ENCODE measurements around the gene KRTAP10-3. TPM values are rescaled to one million over a fixed set of nuclear protein-coding genes. Genes with fewer than 3 reads are reported as not detected.

Gene KRTAP10-3
- total and polyA plus RNA-seq, 9 of the 15 experiments (the other 6 are each of a cell fraction or from before 2014, with no cell fraction given), result not detected

DNA sequence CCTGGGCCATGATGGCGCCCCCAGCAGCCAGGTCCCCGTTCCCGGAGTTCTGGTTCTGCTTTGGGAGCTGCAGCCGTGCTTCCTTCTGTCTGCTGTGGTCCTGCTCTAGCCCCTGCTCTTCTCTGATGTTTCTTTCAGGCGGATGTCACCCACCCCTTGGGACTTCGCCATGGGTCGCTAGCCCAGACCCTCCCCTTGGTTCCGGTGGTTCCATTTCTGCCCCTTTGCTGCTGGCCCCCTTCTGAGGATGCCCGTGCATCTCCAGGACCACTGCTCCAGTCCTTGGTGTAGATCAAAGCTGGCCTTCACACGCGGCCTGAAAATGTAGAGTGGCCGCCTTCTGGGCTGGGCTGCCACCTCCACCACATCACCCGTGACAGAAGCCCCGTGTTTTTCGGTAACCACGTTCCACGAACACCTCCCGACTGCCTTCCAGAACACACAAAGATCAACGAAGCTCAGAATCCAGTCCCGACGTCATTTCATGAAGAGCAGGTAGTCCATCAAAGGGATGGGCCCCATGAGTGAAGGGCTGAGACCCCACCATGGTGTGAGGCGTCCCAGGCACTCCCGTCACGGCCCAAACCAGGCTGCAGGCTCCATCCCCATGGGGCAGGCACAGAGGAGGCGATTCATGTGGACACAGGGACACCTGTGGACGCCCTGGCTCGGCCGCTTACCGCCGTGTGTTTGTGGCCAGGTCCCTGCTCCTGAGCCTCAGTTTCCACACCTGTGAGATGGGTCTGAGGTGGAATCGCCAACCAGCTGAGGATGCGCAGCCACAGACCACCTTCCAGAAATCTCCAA, 43.0 kb downstream of the KRTAP10-3 start:
- ChIA-PET CTCF (ENCODE audit: low intra/inter-chr PET ratio) (no interaction called here), POLR2A (interaction anchor here (0.5 to 1.4 kb wide), 7 partner anchors 10 to 429 kb away, joined by 3 to 4 read pairs (median 3); no protein-coding TSS in a partner anchor)
- H3K9me1 ChIP-seq (ENCODE audit: control insufficient read depth, insufficient read depth, low read length), result no peaks in the 10 kb centered on the region
- H3K9me3 ChIP-seq (replicated peaks; ENCODE audit: control insufficient read depth, insufficient read depth, low read depth, low read length), result no peaks in the 10 kb centered on the region
- no peak overlapping the region for H2AFZ ChIP-seq (ENCODE audit: low read depth, low read length)
- no peaks in the 10 kb centered on the region for H3K79me2 ChIP-seq (ENCODE audit: control insufficient read depth, insufficient read depth, low read length)
- FAIRE-seq, result no peak
- H3K4me2 ChIP-seq (ENCODE audit: insufficient read depth, low read length), result no peak overlapping the region
- no peak overlapping the region for H3K4me3 ChIP-seq
- no peak for ATAC-seq
- intact Hi-C loops (cut with micrococcal nuclease) (loop anchor here (10.0 kb wide), 1 partner anchor 409 kb away; the partner anchor contains the start of gene ITGB2), in situ Hi-C loops (cut with MboI) (loop anchor here (5.0 kb wide), 2 partner anchors 227 to 277 kb away; no protein-coding TSS in a partner anchor)
- H4K20me1 ChIP-seq (replicated peaks; ENCODE audit: control insufficient read depth, insufficient read depth, low read length), result peaks cover 8% of the 10 kb centered on the region; the same call in 1 of the 2 replicates
- peaks cover 0 to 25% of the 10 kb centered on the region in 2 experiments; a peak in 3 of 5 replicates for H3K4me1 ChIP-seq (replicated peaks in 1 of 2; ENCODE audit: control insufficient read depth in 2 of 2, insufficient read depth in 2 of 2, low read length in 2 of 2)
- DNase-seq (ENCODE audit: extremely low read depth in 1 of 4, low spot score in 3 of 4), result no peak
- no peaks in the 10 kb centered on the region for H3K36me3 ChIP-seq (ENCODE audit: control insufficient read depth, insufficient read depth, low read length)
- 0 out of 4 replicates have a peak overlapping the region, but pooled peaks of 1 of the 2 experiments have one; percentile 60 for H3K9ac ChIP-seq (ENCODE audit: insufficient read depth in 1 of 2, low read depth in 2 of 2, low read length in 2 of 2)
- no peak overlapping the region for H3K27ac ChIP-seq (ENCODE audit: extremely low read depth, low read depth, low read length)
- 3% methylated on average over 32 of the region's 32 CpGs for WGBS (ENCODE audit: insufficient coverage, low coverage, missing lambda C conversion rate)
- peaks cover 0 to 28% of the 10 kb centered on the region in 2 experiments; a peak in 2 of 5 replicates for H3K27me3 ChIP-seq (ENCODE audit: control insufficient read depth in 2 of 2, insufficient read depth in 2 of 2, low read length in 2 of 2)
- BruUV-seq (replicated peaks), result no TSS peak
- TF ChIP-seq ZFX (CRISPR knock-in tag; IDR thresholded peaks at IDR 0.05) (no peak), CC2D1A (IDR thresholded peaks at IDR 0.05) (no peak), ZNF3 (CRISPR knock-in tag; IDR thresholded peaks at IDR 0.05) (no peak), CCAR2 (IDR thresholded peaks at IDR 0.05; ENCODE audit: low read depth, low read length) (no peak), HDAC6 (IDR thresholded peaks at IDR 0.05; ENCODE audit: low read depth, low read length) (no peak), MBD2 (IDR thresholded peaks at IDR 0.05; ENCODE audit: borderline replicate concordance, low read depth) (no peak), TEAD4 (IDR thresholded peaks at IDR 0.05; ENCODE audit: low read length) (no peak), TEAD4 (CRISPR knock-in tag; IDR thresholded peaks at IDR 0.05; ENCODE audit: borderline replicate concordance) (no peak), ZNF239 (CRISPR knock-in tag; IDR thresholded peaks at IDR 0.05) (no peak)
- TF ChIP-seq, protein P1, sequence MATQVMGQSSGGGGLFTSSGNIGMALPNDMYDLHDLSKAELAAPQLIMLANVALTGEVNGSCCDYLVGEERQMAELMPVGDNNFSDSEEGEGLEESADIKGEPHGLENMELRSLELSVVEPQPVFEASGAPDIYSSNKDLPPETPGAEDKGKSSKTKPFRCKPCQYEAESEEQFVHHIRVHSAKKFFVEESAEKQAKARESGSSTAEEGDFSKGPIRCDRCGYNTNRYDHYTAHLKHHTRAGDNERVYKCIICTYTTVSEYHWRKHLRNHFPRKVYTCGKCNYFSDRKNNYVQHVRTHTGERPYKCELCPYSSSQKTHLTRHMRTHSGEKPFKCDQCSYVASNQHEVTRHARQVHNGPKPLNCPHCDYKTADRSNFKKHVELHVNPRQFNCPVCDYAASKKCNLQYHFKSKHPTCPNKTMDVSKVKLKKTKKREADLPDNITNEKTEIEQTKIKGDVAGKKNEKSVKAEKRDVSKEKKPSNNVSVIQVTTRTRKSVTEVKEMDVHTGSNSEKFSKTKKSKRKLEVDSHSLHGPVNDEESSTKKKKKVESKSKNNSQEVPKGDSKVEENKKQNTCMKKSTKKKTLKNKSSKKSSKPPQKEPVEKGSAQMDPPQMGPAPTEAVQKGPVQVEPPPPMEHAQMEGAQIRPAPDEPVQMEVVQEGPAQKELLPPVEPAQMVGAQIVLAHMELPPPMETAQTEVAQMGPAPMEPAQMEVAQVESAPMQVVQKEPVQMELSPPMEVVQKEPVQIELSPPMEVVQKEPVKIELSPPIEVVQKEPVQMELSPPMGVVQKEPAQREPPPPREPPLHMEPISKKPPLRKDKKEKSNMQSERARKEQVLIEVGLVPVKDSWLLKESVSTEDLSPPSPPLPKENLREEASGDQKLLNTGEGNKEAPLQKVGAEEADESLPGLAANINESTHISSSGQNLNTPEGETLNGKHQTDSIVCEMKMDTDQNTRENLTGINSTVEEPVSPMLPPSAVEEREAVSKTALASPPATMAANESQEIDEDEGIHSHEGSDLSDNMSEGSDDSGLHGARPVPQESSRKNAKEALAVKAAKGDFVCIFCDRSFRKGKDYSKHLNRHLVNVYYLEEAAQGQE (IDR thresholded peaks at IDR 0.05; ENCODE audit: borderline replicate concordance), result no peak
- TF ChIP-seq, protein P1 (CRISPR knock-in tag; IDR thresholded peaks at IDR 0.05; ENCODE audit: low read depth), result no peak
- TF ChIP-seq, protein P2, sequence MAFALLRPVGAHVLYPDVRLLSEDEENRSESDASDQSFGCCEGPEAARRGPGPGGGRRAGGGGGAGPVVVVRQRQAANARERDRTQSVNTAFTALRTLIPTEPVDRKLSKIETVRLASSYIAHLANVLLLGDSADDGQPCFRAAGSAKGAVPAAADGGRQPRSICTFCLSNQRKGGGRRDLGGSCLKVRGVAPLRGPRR (CRISPR knock-in tag; IDR thresholded peaks at IDR 0.05), result no peak
- TF ChIP-seq, protein P3, sequence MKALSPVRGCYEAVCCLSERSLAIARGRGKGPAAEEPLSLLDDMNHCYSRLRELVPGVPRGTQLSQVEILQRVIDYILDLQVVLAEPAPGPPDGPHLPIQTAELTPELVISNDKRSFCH (CRISPR knock-in tag; IDR thresholded peaks at IDR 0.05), result no peak
- TF ChIP-seq, protein P3 (tag; IDR thresholded peaks at IDR 0.05), result no peak
